ENCODE results near the gene PATJ.
"Not testable (repeated sequence)": the region's sequence is repeated elsewhere in the genome, so short reads cannot be mapped to it uniquely, and the experiment has no call there.

The PATJ gene

GRCh38 chr1:62170380-62170779 is 428.1 kb downstream of the PATJ start:
- not testable (repeated sequence) for DNase-seq (ENCODE audit: low read depth in 2 of 2)

- peak; percentile 3 to 7 for DNase-seq (ENCODE audit: low read depth in 2 of 2)
Measured at GRCh38 chr1:62175568-62176179, 433.4 kb downstream of the PATJ start.

- DNase-seq (ENCODE audit: low read depth in 2 of 2) = no peak
Measured at GRCh38 chr1:62176597-62177312, 434.5 kb downstream of the PATJ start.

GRCh38 chr1:62177621-62178020 is 435.3 kb downstream of the PATJ start:
- no peak for DNase-seq (ENCODE audit: low read depth in 2 of 2)

- no peak for DNase-seq (ENCODE audit: low read depth in 2 of 2)
Measured at GRCh38 chr1:62178372-62178771, 436.1 kb downstream of the PATJ start.

- DNase-seq (ENCODE audit: low read depth in 2 of 2) = not testable (repeated sequence)
Measured at GRCh38 chr1:62180054-62180453, 437.8 kb downstream of the PATJ start.

GRCh38 chr1:62180639-62181038 is 438.4 kb downstream of the PATJ start:
- no peak for DNase-seq (ENCODE audit: low read depth in 2 of 2)

DNA sequence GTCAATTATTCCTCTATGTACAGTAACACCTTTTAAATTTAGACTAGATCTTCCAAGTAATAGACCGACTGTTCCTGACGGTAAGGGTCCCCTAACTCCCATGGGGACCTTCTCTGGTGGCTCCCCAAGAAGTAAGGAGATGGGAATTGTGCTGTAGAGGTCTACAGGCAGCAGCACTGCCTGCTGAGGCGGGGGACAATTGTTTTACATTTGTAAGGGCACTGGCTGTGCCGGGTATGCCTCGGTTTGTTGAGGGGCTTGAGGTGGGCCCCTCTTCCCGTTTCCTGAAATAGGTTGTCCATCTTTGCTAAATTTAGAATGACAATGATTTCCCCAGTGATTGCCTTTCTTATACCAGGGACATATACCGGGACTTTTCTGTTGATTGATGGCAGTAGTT is 439.3 kb downstream of the PATJ start:
- DNase-seq (ENCODE audit: low read depth in 2 of 2) = no peak

GRCh38 chr1:62182157-62182556 is 439.9 kb downstream of the PATJ start:
- DNase-seq (ENCODE audit: low read depth in 2 of 2) = not testable (repeated sequence)

GRCh38 chr1:62183164-62184020 is 441.1 kb downstream of the PATJ start:
- not testable (repeated sequence) for DNase-seq (ENCODE audit: low read depth in 2 of 2)

GRCh38 chr1:62184336-62184735 is 442.1 kb downstream of the PATJ start:
- DNase-seq (ENCODE audit: low read depth in 2 of 2) = no peak

- not testable (repeated sequence) for DNase-seq (ENCODE audit: low read depth in 2 of 2)
Measured at GRCh38 chr1:62185233-62185632, 443.0 kb downstream of the PATJ start.

DNA sequence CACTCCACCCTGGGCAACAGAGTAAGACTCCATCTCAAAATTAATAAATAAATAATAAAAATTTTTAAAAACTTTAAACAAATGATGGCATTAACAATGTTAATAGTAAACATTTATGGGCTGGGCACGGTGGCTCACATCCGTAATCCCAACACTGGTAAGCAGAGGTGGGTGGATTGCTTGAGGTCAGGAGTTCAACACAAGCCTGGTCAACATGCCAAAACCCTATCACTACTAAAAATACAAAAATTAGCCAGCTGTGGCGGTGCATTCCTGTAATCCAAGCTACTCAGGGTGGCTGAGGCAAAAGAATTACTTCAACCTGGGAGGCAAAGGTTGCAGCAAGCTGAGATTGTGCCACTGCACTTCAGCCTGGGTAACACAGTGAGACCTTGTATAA is 443.4 kb downstream of the PATJ start:
- no peak for DNase-seq (ENCODE audit: low read depth in 2 of 2)

GRCh38 chr1:62187548-62187947 is 445.3 kb downstream of the PATJ start:
- no peak for DNase-seq (ENCODE audit: low read depth in 2 of 2)

- DNase-seq (ENCODE audit: low read depth in 2 of 2) = no peak
Measured at GRCh38 chr1:62188111-62188510, 445.8 kb downstream of the PATJ start.

DNA sequence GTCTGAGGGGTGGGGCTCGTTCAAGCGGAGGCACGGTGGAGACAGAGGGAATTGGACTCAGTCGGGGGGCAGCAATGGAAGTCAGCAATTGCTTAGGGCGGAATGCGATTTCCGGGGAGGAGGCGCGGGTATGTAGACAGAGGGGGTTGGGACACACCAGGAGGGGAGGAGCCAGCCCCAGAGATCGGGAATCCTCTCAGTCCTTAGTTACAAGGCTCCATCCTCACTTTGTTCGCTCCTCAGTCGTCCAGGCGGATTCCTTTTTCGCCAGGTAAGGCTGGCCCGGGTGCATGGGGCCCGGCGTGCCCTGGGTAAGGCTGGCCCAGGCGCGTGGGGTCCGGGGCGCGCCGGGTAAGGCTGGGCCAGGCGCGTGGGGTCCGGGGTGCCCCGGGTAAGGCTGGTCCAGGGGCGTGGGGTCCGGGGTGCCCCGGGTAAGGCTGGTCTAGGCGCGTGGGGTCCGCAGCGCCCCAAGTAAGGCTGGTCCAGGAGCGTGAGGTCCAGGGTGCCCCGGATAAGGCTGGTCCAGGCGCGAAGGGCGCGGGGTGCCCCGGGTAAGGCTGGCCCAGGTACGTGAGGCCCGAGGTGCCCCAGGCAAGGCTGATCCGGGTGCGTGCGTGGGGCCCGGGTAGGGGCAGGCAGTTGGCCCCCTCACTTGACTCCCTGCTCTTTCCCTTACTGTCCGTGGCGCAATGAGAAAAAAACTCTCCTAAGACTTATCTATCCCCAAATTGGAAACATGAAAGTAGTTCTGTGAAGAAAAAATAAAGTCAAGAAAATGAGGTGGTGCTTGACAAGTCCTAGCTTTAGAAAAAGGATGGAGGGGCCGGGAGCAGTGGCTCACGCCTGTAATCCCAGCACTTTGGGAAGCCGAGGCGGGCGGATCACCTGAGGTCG is 452.6 kb downstream of the PATJ start, which contains the start of gene L1TD1:
TSS of gene L1TD1 (plus strand) at position 199 of the 894 bp plus-strand sequence. CDS start 11,780 bp downstream, outside the sequence.
- no peak for DNase-seq (ENCODE audit: low read depth in 2 of 2)

DNA sequence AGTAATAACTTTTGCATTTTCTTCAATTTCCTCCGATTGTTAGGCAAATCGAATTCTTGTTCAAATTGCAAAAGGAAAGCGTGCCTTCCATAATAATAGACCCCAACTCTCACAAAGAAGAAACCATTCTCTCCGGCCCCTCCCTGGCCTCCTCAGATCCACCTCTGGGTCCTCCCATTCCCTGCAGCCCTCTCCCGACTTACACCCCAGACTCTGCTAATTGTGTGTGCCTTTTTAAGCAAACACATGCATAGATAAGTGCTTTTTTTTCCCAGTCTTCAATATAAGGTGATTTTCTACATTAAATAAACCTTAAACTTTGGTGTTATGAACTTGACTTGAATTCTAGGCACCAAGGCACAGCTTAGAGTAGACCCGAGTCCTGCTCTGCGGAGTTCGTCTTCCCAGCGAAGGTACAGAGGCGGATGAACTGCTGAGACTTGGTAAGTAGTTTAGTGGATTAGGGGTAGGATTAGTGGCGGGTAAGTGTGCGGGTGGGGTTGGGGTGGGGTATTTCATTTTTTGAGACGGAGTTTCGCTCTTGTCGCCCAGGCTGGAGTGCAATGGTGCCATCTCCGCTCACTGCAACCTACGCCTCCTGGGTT is 453.9 kb downstream of the PATJ start:
- DNase-seq (ENCODE audit: low read depth in 2 of 2) = no peak

GRCh38 chr1:62198069-62198780 is 455.9 kb downstream of the PATJ start:
- no peak for DNase-seq (ENCODE audit: low read depth in 2 of 2)

- DNase-seq (ENCODE audit: low read depth in 2 of 2) = no peak
Measured at GRCh38 chr1:62198781-62199125, 456.5 kb downstream of the PATJ start.

DNA sequence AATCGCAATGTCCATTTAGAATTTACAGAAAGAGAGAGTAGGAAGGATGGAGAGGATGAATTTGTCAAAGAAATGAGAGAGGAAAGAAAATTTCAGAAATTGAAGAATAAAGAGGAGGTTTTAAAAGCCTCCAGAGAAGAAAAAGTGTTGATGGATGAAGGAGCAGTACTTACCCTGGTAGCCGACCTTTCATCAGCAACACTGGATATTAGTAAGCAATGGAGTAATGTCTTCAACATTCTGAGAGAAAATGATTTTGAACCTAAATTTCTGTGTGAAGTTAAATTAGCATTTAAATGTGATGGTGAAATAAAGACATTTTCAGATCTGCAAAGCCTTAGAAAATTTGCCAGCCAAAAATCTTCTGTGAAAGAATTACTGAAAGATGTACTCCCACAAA is 464.9 kb downstream of the PATJ start:
- DNase-seq (ENCODE audit: low read depth in 2 of 2) = no peak
